ENCODE measurements around the gene LYST.
"Not testable (repeated sequence)": the region's sequence is repeated elsewhere in the genome, so short reads cannot be mapped to it uniquely, and the experiment has no call there.

Gene LYST

GRCh38 chr1:235757587-235758096, 109.1 kb downstream of the LYST start:
- ATAC-seq: no peak

GRCh38 chr1:235754186-235754585, 112.5 kb downstream of the LYST start:
- not testable (repeated sequence) for ATAC-seq

GRCh38 chr1:235749755-235750300, 116.9 kb downstream of the LYST start:
- no peak for ATAC-seq

- no peak for ATAC-seq
Measured at GRCh38 chr1:235748747-235749146, 118.0 kb downstream of the LYST start.

- ATAC-seq: no peak
Measured at GRCh38 chr1:235746245-235746644, 120.5 kb downstream of the LYST start.

- no peak for ATAC-seq
Measured at GRCh38 chr1:235745503-235746136, 121.1 kb downstream of the LYST start.

- ATAC-seq: no peak
Measured at GRCh38 chr1:235742914-235743599, 123.6 kb downstream of the LYST start.

- no peak for ATAC-seq
Measured at GRCh38 chr1:235741294-235741693, 125.4 kb downstream of the LYST start.

GRCh38 chr1:235739631-235740030, 127.1 kb downstream of the LYST start:
- no peak for ATAC-seq

- ATAC-seq: no peak
Measured at GRCh38 chr1:235739124-235739523, 127.6 kb downstream of the LYST start.

GRCh38 chr1:235737751-235738150, 129.0 kb downstream of the LYST start:
- ATAC-seq: no peak

- no peak for ATAC-seq
Measured at GRCh38 chr1:235736263-235736662, 130.4 kb downstream of the LYST start.

- ATAC-seq: peak; percentile 40 to 68
Measured at GRCh38 chr1:235735621-235736020, 131.1 kb downstream of the LYST start.

GRCh38 chr1:235734335-235734734, 132.4 kb downstream of the LYST start:
- peak; percentile 90 to 92 for ATAC-seq

- no peak for ATAC-seq
Measured at GRCh38 chr1:235730007-235730406, 136.7 kb downstream of the LYST start.

GRCh38 chr1:235726557-235726956, 140.1 kb downstream of the LYST start:
- no peak for ATAC-seq

GRCh38 chr1:235725434-235725833, 141.3 kb downstream of the LYST start:
- no peak for ATAC-seq

- no peak for ATAC-seq
Measured at GRCh38 chr1:235724730-235725129, 142.0 kb downstream of the LYST start.

- ATAC-seq: no peak
Measured at GRCh38 chr1:235722858-235723257, 143.8 kb downstream of the LYST start.

GRCh38 chr1:235721982-235722381, 144.7 kb downstream of the LYST start:
- no peak for ATAC-seq

GRCh38 chr1:235720544-235720943, 146.2 kb downstream of the LYST start:
- ATAC-seq: no peak

- no peak for ATAC-seq
Measured at GRCh38 chr1:235714205-235714897, 152.4 kb downstream of the LYST start.

GRCh38 chr1:235712812-235713211, 153.9 kb downstream of the LYST start:
- ATAC-seq: no peak
